Activated naive CD4-positive, alpha-beta T cell treated with anti-CD3 and anti-CD28 coated beads for 36 hours (primary cell): ENCODE data around the gene MTMR1. TPM values are rescaled to one million over a fixed set of nuclear protein-coding genes. Genes with fewer than 3 reads are reported as not detected.

Experiments used
- CTCF ChIA-PET: fragments of 350-600 bp; sonication (Branson Sonifier 250); formaldehyde crosslinking; loops from one replicate; lab custom pipeline; 2021; ENCODE audit warnings: antibody characterized with exemption; lab: Charles Lee
- DNase-seq: peaks from one replicate; pipeline ENCODE4 v3.0.0-alpha.2; 2020
- H3K27ac Mint-ChIP-seq: one replicate; pipeline ENCODE4 v1.8.0; 2021; ENCODE audit warnings: mild to moderate bottlenecking, mixed read lengths
- H3K27me3 Mint-ChIP-seq: one replicate; pipeline ENCODE4 v1.8.0; 2021; ENCODE audit warnings: low read depth, mixed read lengths
- H3K36me3 Mint-ChIP-seq: one replicate; pipeline ENCODE4 v1.8.0; 2021; ENCODE audit warnings: low read depth, mixed read lengths
- H3K4me1 Mint-ChIP-seq: one replicate; pipeline ENCODE4 v1.8.0; 2021; ENCODE audit warnings: low read depth, mixed read lengths
- H3K4me3 Mint-ChIP-seq: one replicate; pipeline ENCODE4 v1.8.0; 2021; ENCODE audit warnings: mild to moderate bottlenecking, moderate library complexity, mixed read lengths
- H3K9me3 Mint-ChIP-seq: one replicate; pipeline ENCODE4 v1.8.0; 2021; ENCODE audit warnings: mixed read lengths
- intact Hi-C: fragments of 100-400 bp; cut with micrococcal nuclease; formaldehyde crosslinking; loops from one replicate; pipeline ENCODE4 v1.15.1; 2023
- total RNA-seq, 2 experiments: library from RNA; stranded (reverse); gene quantifications; one replicate each; pipeline ENCODE4 v1.2.3, GENCODE V29; 2021

Gene MTMR1
- total RNA-seq, 2 experiments from 2014 or later: 63.6 to 65.7 TPM

DNA sequence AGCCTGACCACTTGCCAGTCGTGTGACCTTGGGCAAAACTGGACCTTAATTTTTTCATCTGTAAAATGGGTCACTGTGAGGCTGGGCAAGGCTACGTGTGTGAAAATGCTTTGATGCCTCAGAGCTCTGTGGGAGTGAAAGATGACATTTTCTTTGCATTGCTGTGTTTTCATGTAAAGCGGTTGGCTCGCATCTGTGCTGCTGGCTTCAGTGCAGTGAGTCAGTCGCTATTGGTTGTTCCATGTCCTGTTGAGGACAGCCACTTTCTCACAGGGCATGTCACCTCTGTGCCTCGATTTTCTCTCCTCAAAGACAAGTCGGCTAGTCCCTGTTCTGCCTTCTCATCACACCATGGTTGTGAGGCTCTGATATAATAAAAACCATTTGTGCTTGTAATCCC, 4.4 kb downstream of the MTMR1 start:
- peak overlapping the region; percentile 97 for H3K27ac Mint-ChIP-seq
- peaks cover 54% of the 10 kb centered on the region for H3K4me1 Mint-ChIP-seq
- no peaks in the 10 kb centered on the region for H3K9me3 Mint-ChIP-seq
- CTCF ChIA-PET: interaction anchor here (1.2 kb wide), 1 partner anchor 20 kb away, joined by 3 read pairs; no protein-coding TSS in a partner anchor
- H3K4me3 Mint-ChIP-seq: peak overlapping the region; percentile 73
- peak; percentile 46 for DNase-seq
- intact Hi-C loops: loop anchor here (1.0 kb wide), 1 partner anchor 122 kb away; no protein-coding TSS in a partner anchor
- H3K36me3 Mint-ChIP-seq: peaks cover 27% of the 10 kb centered on the region
- no peaks in the 10 kb centered on the region for H3K27me3 Mint-ChIP-seq

DNA sequence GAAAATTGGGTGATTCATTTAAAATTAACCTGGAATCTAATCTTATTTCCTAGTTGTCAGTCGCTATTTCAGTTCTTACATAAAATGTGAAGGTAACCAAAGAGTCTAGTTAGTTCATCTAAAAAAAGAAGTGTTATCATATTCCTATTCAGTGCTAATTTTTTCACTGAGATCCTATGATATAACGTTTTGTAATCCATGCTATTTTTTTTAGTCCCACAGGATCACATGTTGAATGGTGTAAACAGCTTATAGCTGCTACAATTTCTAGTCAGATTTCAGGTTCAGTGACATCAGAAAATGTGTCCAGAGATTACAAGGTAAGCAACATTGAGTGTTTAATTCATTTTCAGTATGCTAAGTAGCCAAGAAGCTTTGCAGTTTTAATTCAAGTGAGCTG, 5.8 kb downstream of the MTMR1 start:
- CTCF ChIA-PET: interaction anchor here (0.8 to 1.7 kb wide), 2 partner anchors 17 to 19 kb away, joined by 3 to 9 read pairs; no protein-coding TSS in a partner anchor
- Mint-ChIP-seq H3K9me3 (no peaks in the 10 kb centered on the region), H3K36me3 (peaks cover 27% of the 10 kb centered on the region), H3K27ac (peak overlapping the region; percentile 53), H3K4me1 (peaks cover 66% of the 10 kb centered on the region), H3K27me3 (no peaks in the 10 kb centered on the region), H3K4me3 (peak overlapping the region; percentile 4)
- DNase-seq: no peak
- intact Hi-C loops: no loop called here

DNA sequence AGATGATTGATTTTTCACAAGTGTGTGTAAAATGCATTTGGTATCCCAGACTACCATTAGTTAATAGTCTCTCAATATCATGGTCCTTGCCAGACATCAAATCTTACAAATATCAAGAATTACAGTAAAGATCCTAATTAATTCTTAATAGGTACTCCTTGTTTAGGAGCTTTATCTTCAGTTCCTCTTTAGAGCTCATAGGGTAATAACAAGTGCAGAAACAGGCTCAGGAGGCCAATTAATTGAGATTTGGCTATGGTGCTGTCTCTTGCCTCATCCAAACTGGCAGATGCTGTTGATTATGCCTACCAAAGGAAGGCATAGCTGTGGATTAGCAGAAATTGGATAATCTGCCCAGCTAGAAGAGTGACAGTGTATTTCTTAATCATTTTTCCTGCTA, 6.9 kb downstream of the MTMR1 start:
- no peak overlapping the region for H3K4me3 Mint-ChIP-seq
- H3K9me3 Mint-ChIP-seq: no peaks in the 10 kb centered on the region
- intact Hi-C loops: no loop called here
- no peaks in the 10 kb centered on the region for H3K27me3 Mint-ChIP-seq
- peak overlapping the region; percentile 8 for H3K27ac Mint-ChIP-seq
- CTCF ChIA-PET: interaction anchor here (0.6 to 1.8 kb wide), 4 partner anchors 10 to 336 kb away, joined by 3 to 9 read pairs (median 5); no protein-coding TSS in a partner anchor
- DNase-seq: no peak
- H3K4me1 Mint-ChIP-seq: peaks cover 74% of the 10 kb centered on the region
- H3K36me3 Mint-ChIP-seq: peaks cover 34% of the 10 kb centered on the region

- peak overlapping the region; percentile 54 for H3K27ac Mint-ChIP-seq
- no peaks in the 10 kb centered on the region for H3K9me3 Mint-ChIP-seq
- H3K36me3 Mint-ChIP-seq: peaks cover 31% of the 10 kb centered on the region
- CTCF ChIA-PET: interaction anchor here (0.7 to 2.7 kb wide), 3 partner anchors 14 to 113 kb away, joined by 3 to 8 read pairs (median 3); no protein-coding TSS in a partner anchor
- intact Hi-C loops: no loop called here
- H3K4me1 Mint-ChIP-seq: peaks cover 66% of the 10 kb centered on the region
- H3K27me3 Mint-ChIP-seq: no peaks in the 10 kb centered on the region
- DNase-seq: no peak
- H3K4me3 Mint-ChIP-seq: no peak overlapping the region
Observed at GRCh38 chrX:150701377-150701776, 8.2 kb downstream of the MTMR1 start.

DNA sequence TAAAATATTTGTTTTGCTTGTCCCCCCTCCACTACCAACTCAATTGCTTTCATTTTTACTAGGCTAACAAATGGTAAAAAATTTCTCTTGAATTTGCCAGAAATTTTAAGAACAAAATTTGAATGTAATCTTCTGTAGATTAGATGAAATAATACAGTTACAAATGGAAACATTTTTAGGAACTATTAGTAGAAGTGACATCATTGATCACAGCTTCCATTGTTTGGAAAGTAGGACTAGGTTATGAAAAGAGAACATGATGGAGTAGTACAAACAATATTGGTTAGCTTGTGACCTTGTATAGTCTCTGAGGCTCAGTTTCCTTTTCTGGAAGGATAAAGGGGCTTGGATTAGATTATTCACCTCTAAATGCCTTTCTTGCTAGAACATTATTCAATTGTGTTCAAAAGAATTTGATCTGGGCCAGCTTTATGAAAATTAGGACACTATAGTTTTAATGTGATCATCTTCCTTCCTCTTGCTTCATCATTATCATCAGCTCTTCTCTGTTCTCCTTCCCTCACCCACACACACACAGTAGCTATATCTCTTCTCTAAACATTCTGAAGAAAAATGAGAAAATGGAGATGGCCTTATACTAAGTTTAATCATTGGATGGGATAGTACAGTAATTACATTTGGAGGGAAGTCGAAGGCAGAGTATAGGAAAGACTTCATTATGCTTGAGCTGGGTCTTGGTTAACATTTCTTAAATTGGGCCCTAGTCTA, 9.9 kb downstream of the MTMR1 start:
- no peaks in the 10 kb centered on the region for H3K9me3 Mint-ChIP-seq
- intact Hi-C loops: no loop called here
- peak overlapping the region; percentile 89 for H3K27ac Mint-ChIP-seq
- CTCF ChIA-PET: interaction anchor here (1.8 to 2.7 kb wide), 3 partner anchors 11 to 20 kb away, joined by 5 to 9 read pairs (median 8); no protein-coding TSS in a partner anchor
- peaks cover 58% of the 10 kb centered on the region for H3K4me1 Mint-ChIP-seq
- peaks cover 31% of the 10 kb centered on the region for H3K36me3 Mint-ChIP-seq
- no peak for DNase-seq
- H3K4me3 Mint-ChIP-seq: no peak overlapping the region
- no peaks in the 10 kb centered on the region for H3K27me3 Mint-ChIP-seq

- H3K9me3 Mint-ChIP-seq: no peaks in the 10 kb centered on the region
- no peak overlapping the region for H3K4me3 Mint-ChIP-seq
- CTCF ChIA-PET: interaction anchor here (1.8 to 2.0 kb wide), 2 partner anchors 10 to 12 kb away, joined by 5 to 9 read pairs; no protein-coding TSS in a partner anchor
- H3K4me1 Mint-ChIP-seq: peaks cover 54% of the 10 kb centered on the region
- no peak for DNase-seq
- intact Hi-C loops: no loop called here
- peak overlapping the region; percentile 89 for H3K27ac Mint-ChIP-seq
- peaks cover 31% of the 10 kb centered on the region for H3K36me3 Mint-ChIP-seq
- H3K27me3 Mint-ChIP-seq: no peaks in the 10 kb centered on the region
Observed at GRCh38 chrX:150703695-150703974, 10.4 kb downstream of the MTMR1 start.

GRCh38 chrX:150704030-150704613, 10.9 kb downstream of the MTMR1 start:
- CTCF ChIA-PET: interaction anchor here (1.8 kb wide), 1 partner anchor 11 kb away, joined by 9 read pairs; no protein-coding TSS in a partner anchor
- Mint-ChIP-seq H3K36me3 (peaks cover 31% of the 10 kb centered on the region), H3K4me3 (no peak overlapping the region)

DNA sequence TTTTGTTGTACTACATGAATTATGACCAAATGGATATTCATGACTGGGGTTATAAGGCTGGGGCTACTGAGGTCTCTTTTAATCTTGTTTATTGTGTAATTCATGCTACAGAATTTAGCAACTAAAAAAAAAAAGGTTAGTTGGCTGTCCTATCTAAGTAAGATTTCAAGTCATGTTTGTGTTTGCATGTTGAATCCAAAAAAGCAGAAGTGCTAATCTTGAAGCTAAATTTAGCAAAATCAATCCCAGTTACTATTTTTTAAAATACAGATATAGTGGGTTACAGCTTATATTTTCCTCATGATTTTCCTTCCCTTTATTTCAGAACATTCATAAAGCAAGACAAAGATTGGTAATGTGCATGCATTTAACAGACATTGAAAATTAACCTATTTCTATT, 19.4 kb downstream of the MTMR1 start:
- Mint-ChIP-seq H3K9me3 (no peaks in the 10 kb centered on the region), H3K27ac (no peak overlapping the region), H3K4me1 (peaks cover 46% of the 10 kb centered on the region), H3K4me3 (no peak overlapping the region), H3K27me3 (no peaks in the 10 kb centered on the region), H3K36me3 (peaks cover 7% of the 10 kb centered on the region)
- CTCF ChIA-PET: interaction anchor here (1.1 to 2.0 kb wide), 2 partner anchors 29 kb away, joined by 7 to 8 read pairs; no protein-coding TSS in a partner anchor
- DNase-seq: no peak
- intact Hi-C loops: no loop called here

More at GRCh38 chrX:150704030-150704613, 10.9 kb downstream of the MTMR1 start:
- Mint-ChIP-seq H3K4me1 (peaks cover 51% of the 10 kb centered on the region), H3K27ac (peak overlapping the region; percentile 89), H3K27me3 (no peaks in the 10 kb centered on the region), H3K9me3 (no peaks in the 10 kb centered on the region)
- intact Hi-C loops: loop anchor here (1.0 to 2.0 kb wide), 3 partner anchors 9 to 129 kb away; no protein-coding TSS in a partner anchor
- peak; percentile 55 for DNase-seq

DNA sequence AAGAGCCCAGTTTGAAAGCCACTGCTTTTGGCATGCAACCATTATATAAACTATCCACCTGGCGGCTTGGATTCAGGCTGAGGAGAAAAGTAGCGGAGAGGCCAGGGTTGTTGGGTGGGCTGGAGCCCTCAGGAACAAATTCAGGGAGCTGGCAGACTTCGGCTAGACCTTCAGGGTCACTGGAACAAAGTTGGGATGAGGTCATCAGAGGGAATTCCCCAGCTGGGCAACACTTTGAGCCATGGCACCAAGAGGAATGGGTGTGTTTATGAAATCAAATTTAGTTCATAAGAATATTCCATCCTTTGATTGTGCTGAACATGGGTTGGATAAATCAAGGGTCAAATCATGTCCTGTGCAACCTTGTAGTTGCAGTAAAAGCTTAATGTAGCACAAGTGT, 22.0 kb downstream of the MTMR1 start:
- no peak overlapping the region for H3K4me3 Mint-ChIP-seq
- intact Hi-C loops: no loop called here
- H3K27me3 Mint-ChIP-seq: no peaks in the 10 kb centered on the region
- H3K36me3 Mint-ChIP-seq: peaks cover 3% of the 10 kb centered on the region
- no peaks in the 10 kb centered on the region for H3K9me3 Mint-ChIP-seq
- DNase-seq: no peak
- CTCF ChIA-PET: interaction anchor here (0.8 to 1.9 kb wide), 9 partner anchors 12 to 141 kb away, joined by 3 to 21 read pairs (median 5); partner anchors contain the start of gene MTMR1
- H3K4me1 Mint-ChIP-seq: peaks cover 35% of the 10 kb centered on the region
- no peak overlapping the region for H3K27ac Mint-ChIP-seq

DNA sequence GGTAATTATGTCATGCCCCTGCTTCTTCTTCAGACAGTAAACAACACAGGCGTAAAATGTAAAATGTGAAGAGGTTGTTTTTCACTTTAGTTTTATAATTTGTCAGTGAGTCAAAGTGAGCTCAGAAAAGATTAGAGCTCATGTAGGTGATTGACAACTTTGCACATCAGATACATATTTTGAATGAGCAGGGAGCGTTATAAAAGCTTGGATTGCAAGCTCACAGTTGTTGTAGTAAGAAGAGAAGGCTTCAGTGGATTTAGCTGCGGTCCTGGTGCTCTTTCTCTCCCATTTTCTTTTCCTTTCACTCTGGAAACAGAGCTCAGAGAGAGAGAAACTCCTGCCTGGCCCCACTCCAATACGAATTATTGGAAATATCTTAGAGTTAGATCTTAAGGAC, 26.4 kb downstream of the MTMR1 start:
- H3K27me3 Mint-ChIP-seq: no peaks in the 10 kb centered on the region
- no peak overlapping the region for H3K27ac Mint-ChIP-seq
- no peak overlapping the region for H3K4me3 Mint-ChIP-seq
- CTCF ChIA-PET: interaction anchor here (1.1 to 3.1 kb wide), 3 partner anchors 19 to 38 kb away, joined by 3 to 17 read pairs (median 5); no protein-coding TSS in a partner anchor
- peaks cover 23% of the 10 kb centered on the region for H3K4me1 Mint-ChIP-seq
- intact Hi-C loops: no loop called here
- peaks cover 15% of the 10 kb centered on the region for H3K36me3 Mint-ChIP-seq
- H3K9me3 Mint-ChIP-seq: no peaks in the 10 kb centered on the region
- DNase-seq: no peak

GRCh38 chrX:150729956-150730355, 36.8 kb downstream of the MTMR1 start:
- Mint-ChIP-seq H3K36me3 (peaks cover 32% of the 10 kb centered on the region), H3K4me1 (peaks cover 18% of the 10 kb centered on the region), H3K27ac (no peak overlapping the region), H3K4me3 (no peak overlapping the region), H3K9me3 (no peaks in the 10 kb centered on the region), H3K27me3 (no peaks in the 10 kb centered on the region)
- intact Hi-C loops: no loop called here
- CTCF ChIA-PET: interaction anchor here (1.2 kb wide), 1 partner anchor 13 kb away, joined by 3 read pairs; no protein-coding TSS in a partner anchor
- no peak for DNase-seq

DNA sequence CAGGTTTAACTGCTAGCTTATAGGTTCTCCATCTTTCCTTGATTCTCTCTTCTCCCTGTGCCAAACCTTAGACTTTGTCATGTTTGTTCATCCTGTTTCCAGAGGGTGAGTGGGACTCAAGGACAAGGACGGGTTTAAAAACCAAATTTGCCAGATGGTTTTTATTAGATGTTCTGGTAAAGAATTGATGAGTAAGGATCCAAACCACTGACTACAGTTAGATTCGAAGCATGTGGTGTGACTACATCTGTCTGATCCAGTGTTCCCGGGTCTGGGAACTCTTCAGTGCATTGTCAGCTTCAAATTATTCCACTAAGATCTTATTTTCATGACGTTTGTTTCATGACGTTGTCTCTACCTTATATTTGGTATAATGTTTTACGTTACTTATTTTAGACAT, 37.5 kb downstream of the MTMR1 start:
- intact Hi-C loops: no loop called here
- no peaks in the 10 kb centered on the region for H3K9me3 Mint-ChIP-seq
- no peak overlapping the region for H3K4me3 Mint-ChIP-seq
- H3K4me1 Mint-ChIP-seq: peaks cover 24% of the 10 kb centered on the region
- H3K36me3 Mint-ChIP-seq: peaks cover 36% of the 10 kb centered on the region
- H3K27me3 Mint-ChIP-seq: no peaks in the 10 kb centered on the region
- CTCF ChIA-PET: interaction anchor here (0.7 kb wide), 1 partner anchor 13 kb away, joined by 5 read pairs; no protein-coding TSS in a partner anchor
- no peak overlapping the region for H3K27ac Mint-ChIP-seq
- DNase-seq: no peak
